Measurements from ENCODE around the gene NHSL2.

DNA sequence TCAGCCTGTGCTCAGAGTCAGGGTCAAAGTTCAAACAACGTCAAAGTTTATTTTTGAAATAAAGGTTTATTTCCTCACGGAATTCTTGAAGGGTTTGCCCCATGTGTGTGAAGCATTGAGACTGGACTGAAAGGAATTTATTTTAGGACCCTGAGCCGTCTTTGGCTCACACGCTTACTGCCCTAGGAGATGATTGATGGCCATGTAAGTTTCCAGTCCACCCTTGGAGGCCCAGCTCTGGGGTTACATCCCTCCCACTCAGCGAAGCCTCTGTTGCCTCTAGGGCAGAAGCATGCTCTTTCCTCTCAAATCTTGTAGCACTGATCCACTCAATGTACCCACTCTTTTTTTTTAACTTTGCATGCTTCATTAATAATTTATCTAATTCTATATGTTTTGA is 4.5 kb upstream of the NHSL2 start:
- TF ChIP-seq CTCF (IDR thresholded peaks at IDR 0.05) (no peak), POLR2A (IDR thresholded peaks at IDR 0.05) (no peak)

Data from body of pancreas (tissue), 4 donors.